Measurements from ENCODE around the gene IGLON5.

The IGLON5 gene

DNA sequence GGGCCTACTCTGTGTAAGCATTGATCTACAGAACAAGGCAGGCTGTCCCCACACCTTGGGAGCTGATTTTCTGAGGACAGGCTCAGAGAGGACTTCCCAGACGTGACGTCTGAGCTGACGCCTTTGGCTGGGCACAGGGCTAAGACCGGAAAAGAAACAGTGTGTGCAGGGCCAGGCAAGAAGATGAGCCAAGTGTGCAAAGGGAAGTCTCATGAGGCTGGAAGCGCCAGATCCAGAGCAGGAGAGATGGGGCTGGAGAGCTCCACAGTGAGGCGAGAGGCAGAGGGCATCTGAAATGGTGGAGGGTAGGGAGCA lies 12.7 kb downstream of the IGLON5 start:
- TF ChIP-seq CTCF (IDR thresholded peaks at IDR 0.05; ENCODE audit: insufficient read depth, missing control alignments): no peak
- DNase-seq (ENCODE audit: insufficient read length, low spot score): no peak
- no peak for FAIRE-seq

DNA sequence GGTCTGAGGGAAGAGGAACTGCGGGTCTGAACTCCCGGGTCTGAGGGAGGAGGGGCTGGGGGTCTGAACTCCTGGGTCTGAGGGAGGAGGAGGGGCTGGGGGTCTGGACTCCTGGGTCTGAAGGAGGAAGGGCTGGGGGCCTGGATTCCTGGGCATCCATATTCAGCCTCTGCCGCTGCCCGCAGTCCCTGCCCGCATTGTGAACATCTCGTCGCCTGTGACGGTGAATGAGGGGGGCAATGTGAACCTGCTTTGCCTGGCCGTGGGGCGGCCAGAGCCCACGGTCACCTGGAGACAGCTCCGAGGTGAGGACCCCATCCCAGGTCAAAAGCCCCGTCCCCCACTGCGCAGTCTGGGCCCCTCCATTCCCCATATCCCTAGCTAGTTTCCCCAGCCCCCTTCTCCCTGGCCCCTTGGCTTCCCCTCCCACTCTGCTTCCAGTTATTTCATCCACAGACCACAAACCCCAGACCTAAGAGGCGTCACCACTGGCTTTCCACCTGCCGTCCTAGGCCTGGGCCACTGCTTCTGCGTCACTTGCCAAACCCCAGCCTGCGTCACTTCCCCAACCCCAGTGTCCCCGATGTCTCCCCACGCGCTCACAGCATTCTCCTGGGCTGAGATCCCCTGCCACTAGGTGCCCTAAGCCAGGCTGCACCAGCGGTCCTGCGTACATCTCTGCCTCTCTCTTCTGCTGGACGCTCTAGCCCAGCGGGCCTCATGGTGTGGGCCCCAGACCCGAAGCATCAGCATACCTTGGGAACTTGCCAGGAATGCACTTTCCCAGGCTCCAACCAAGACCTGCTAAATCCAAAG lies 13.9 kb downstream of the IGLON5 start:
- DNase-seq (ENCODE audit: insufficient read length, low spot score) (no peak), FAIRE-seq (no peak)
- no peak for TF ChIP-seq CTCF (IDR thresholded peaks at IDR 0.05; ENCODE audit: insufficient read depth, missing control alignments)

GRCh38 chr19:51326216-51327065 lies 15.0 kb downstream of the IGLON5 start:
- FAIRE-seq (no peak), DNase-seq (ENCODE audit: insufficient read length, low spot score) (no peak)
- TF ChIP-seq CTCF (IDR thresholded peaks at IDR 0.05; ENCODE audit: insufficient read depth, missing control alignments): no peak

DNA sequence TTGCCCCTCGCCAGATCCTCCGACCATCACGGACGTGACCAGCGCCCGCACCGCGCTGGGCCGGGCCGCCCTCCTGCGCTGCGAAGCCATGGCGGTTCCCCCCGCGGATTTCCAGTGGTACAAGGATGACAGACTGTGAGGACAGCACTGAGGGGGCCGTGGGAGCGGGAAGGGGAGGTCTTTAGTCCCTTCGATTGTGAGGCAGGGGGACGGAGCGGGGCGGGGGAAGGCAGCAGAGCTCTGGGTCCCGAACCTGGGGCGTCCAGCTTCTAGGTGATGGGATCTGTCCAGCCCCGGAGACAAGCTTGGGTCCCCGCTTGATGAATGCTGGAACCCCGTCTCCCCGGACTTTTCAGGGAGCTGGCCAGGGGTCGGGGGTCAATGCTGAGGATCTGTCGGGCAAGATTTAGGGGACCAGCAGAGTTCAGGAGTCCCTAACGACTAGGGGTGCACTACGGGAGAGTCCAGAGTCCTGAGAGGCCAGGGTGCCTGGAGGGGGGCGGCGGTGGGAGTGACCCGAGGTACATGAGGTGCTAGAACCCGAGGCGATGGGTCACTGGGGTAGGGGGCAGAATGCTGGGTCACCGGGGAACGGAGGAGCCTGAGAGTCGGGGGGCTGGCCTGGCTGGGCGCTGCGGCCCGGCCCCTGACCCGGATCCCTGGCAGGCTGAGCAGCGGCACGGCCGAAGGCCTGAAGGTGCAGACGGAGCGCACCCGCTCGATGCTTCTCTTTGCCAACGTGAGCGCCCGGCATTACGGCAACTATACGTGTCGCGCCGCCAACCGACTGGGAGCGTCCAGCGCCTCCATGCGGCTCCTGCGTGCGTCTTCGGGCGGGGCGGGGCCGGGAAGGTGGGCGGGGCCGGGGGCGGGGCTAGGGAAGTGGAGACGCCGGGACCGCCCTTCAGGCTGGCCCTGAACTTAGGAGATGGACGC lies 15.9 kb downstream of the IGLON5 start:
- FAIRE-seq: no peak
- DNase-seq (ENCODE audit: insufficient read length, low spot score): no peak

GRCh38 chr19:51329411-51329810 lies 18.0 kb downstream of the IGLON5 start:
- no peak for TF ChIP-seq CTCF (IDR thresholded peaks at IDR 0.05; ENCODE audit: insufficient read depth, missing control alignments)
- FAIRE-seq (no peak), DNase-seq (ENCODE audit: insufficient read length, low spot score) (no peak)

More for the DNA sequence above, 15.9 kb downstream of the IGLON5 start:
- TF ChIP-seq CTCF (IDR thresholded peaks at IDR 0.05; ENCODE audit: insufficient read depth, missing control alignments): no peak

DNA sequence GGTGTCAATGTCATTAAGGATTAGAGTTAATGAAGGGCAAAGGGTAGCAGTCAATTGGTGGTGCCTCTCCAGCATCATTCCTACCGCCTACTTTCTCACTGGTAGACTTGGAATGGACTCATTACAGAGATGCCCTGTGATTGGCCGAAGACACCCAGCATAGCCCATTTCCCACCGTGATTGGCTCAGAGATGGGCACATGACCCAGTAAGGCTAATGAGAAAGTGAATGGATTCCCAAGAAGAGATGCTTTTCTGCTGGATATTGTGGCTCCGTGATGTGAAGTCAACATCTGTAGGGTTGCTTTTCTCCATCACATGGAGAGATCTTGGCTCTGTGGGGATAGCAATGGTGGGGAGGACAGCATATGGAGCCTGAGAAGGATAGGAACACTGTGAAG lies 18.9 kb downstream of the IGLON5 start:
- no peak for TF ChIP-seq CTCF (IDR thresholded peaks at IDR 0.05; ENCODE audit: insufficient read depth, missing control alignments)
- no peak for FAIRE-seq

More for the DNA sequence above, 18.9 kb downstream of the IGLON5 start:
- no peak for DNase-seq (ENCODE audit: insufficient read length, low spot score)
